Heart left ventricle (tissue), 13 donors: ENCODE data around the gene RBM46.
A peak's percentile ranks its signal among the peaks of the same experiment; 100 is the strongest.

ENCODE experiments used
- CTCF ChIP-seq, 12 donors: fragments of 200-600 bp; sonication (generic) in 4 of 12; IDR thresholded peaks; one replicate each; pipeline versions ENCODE4 v1.5.0 to v1.8.0; 2018 to 2022; ENCODE audit warnings: antibody characterized with exemption in 12 of 12, mild to moderate bottlenecking in 5 of 12
- POLR2A ChIP-seq, 2 donors: fragments of 450-650 bp; IDR thresholded peaks; one replicate each; pipeline ENCODE4 v1.6.1; 2017; ENCODE audit warnings: antibody characterized with exemption in 2 of 2, mild to moderate bottlenecking in 2 of 2, moderate library complexity in 2 of 2
- donor health status: ischemic (EF 13 %, LVEDD 7.1; RV severe dilation, severe dysfunction).
- donor health status: DM: no; HTN: yes; CAD: no.
- donor health status: DM: no; HTN: no; CAD: no.
- donor health status: ischemic (EF 25% LVEDD 6.9; RV normal size, moderate dysfunction).
- donor health status: ischemic (EF 25% LVEDD 5.7; RV mildly dilated, moderate dysfunction).
- donor health status: ischemic (EF 35%, LVEDD 5.7; RV mildly dilated, moderate dysfunction).
- donor health status: nonischemic (EF 11% LVEDD 7.7; RV severe dilation, severe dysfunction).
- donor health status: DM: yes; HTN: yes; CAD: no.
- donor health status: PGD.
- donor health status: ischemic (EF 29% LVEDD 5.4; RV normal size, mild dysfunction).
- donor health status: nonischemic (EF 23%, LVEDD 6.1; RV moderate dilation, normal function).

- TF ChIP-seq CTCF (IDR thresholded peaks at IDR 0.05) (peak in 10 of 12 donors; percentile 14 to 49 (median 30)), POLR2A (IDR thresholded peaks at IDR 0.05) (no peak)
Observed at GRCh38 chr4:154779362-154779947, 1.6 kb upstream of the RBM46 start.
